ENCODE results near the gene DUS1L.
"Not testable (repeated sequence)": the region's sequence is repeated elsewhere in the genome, so short reads cannot be mapped to it uniquely, and the experiment has no call there.

The DUS1L gene

GRCh38 chr17:82038796-82039409 is 26.7 kb downstream of the DUS1L start:
- not testable (repeated sequence) for DNase-seq

GRCh38 chr17:82037889-82038195 is 27.8 kb downstream of the DUS1L start:
- no peak for DNase-seq

GRCh38 chr17:82037092-82037888 is 28.3 kb downstream of the DUS1L start, which contains the start of gene DCXR:
TSS of gene DCXR (minus strand) at chr17:82037697. CDS start at chr17:82037682, 15 bp downstream.
- DNase-seq = peak; percentile 98 to 99

- no peak for DNase-seq
Measured at GRCh38 chr17:82036634-82037091, 28.9 kb downstream of the DUS1L start.

- DNase-seq = no peak
Measured at GRCh38 chr17:82035956-82036633, 29.5 kb downstream of the DUS1L start.

- DNase-seq = no peak
Measured at GRCh38 chr17:82035488-82035887, 30.1 kb downstream of the DUS1L start.

- no peak for DNase-seq
Measured at GRCh38 chr17:82034371-82035011, 31.1 kb downstream of the DUS1L start.

- no peak for DNase-seq
Measured at GRCh38 chr17:82033359-82034085, 32.1 kb downstream of the DUS1L start.

- DNase-seq = no peak
Measured at GRCh38 chr17:82031885-82032627, 33.5 kb downstream of the DUS1L start.

- DNase-seq = peak; percentile 35 to 39
Measured at GRCh38 chr17:82031303-82031884, 34.2 kb downstream of the DUS1L start, which contains the start of gene RAC3. TSS of gene RAC3 (plus strand) at chr17:82031678. CDS start at chr17:82031762, 84 bp downstream.

- DNase-seq = peak; percentile 87 to 88
Measured at GRCh38 chr17:82030470-82031302, 34.9 kb downstream of the DUS1L start.

- DNase-seq = peak in 1 of 2 experiments; percentile 55
Measured at GRCh38 chr17:82029990-82030469, 35.6 kb downstream of the DUS1L start.

- DNase-seq = no peak
Measured at GRCh38 chr17:82029391-82029790, 36.2 kb downstream of the DUS1L start.

GRCh38 chr17:82028966-82029365 is 36.6 kb downstream of the DUS1L start:
- no peak for DNase-seq

- no peak for DNase-seq
Measured at GRCh38 chr17:82028246-82028645, 37.4 kb downstream of the DUS1L start.

- DNase-seq = no peak
Measured at GRCh38 chr17:82025401-82026107, 40.0 kb downstream of the DUS1L start.

GRCh38 chr17:82024859-82025258 is 40.7 kb downstream of the DUS1L start:
- no peak for DNase-seq

- peak; percentile 48 to 52 for DNase-seq
Measured at GRCh38 chr17:82023447-82024241, 42.0 kb downstream of the DUS1L start.
